IMR-90 (cell line): Measurements from ENCODE around the gene PTPRN2. TPM values are rescaled to one million over a fixed set of nuclear protein-coding genes. Genes with fewer than 3 reads are reported as not detected.

Experiments used
- ATAC-seq: fragments of 200-7000 bp; cut with Tn5 transposase; 2 replicates; pipeline ENCODE4 v1.9.1; 2020; ENCODE audit warnings: low read depth, mild to moderate bottlenecking, moderate library complexity
- BruUV-seq: library from RNA; stranded (reverse); fragments of 400-500 nt; replicated peaks from 2 replicates; lab custom pipeline; 2021; lab: Mats Ljungman, UMichigan
- CTCF ChIA-PET: fragments of 300-600 bp; formaldehyde crosslinking; extraction: SDS; loops from one replicate; lab custom pipeline; 2021; ENCODE audit warnings: antibody characterized with exemption; lab: Yijun Ruan, JAX
- POLR2A ChIA-PET: fragments of 300-600 bp; sonication (Branson Sonifier 250); formaldehyde crosslinking; loops from one replicate; lab custom pipeline; 2022; ENCODE audit warnings: antibody characterized with exemption; ENCODE audit not compliant: unreplicated experiment; lab: Charles Lee
- DNase-seq: peaks from one replicate; pipeline ENCODE4 v3.0.0; 2013
- H2AFZ ChIP-seq: replicated peaks from 2 replicates; pipeline ENCODE3; 2013; ENCODE audit warnings: low read length, mild to moderate bottlenecking; ENCODE audit not compliant: poor library complexity
- H2AK5ac ChIP-seq: 2 replicates; pipeline ENCODE4 v1.6.1; 2013; ENCODE audit warnings: low read depth, low read length, inconsistent platforms
- H2AK9ac ChIP-seq: replicated peaks from 2 replicates; pipeline ENCODE3; 2013; ENCODE audit warnings: mild to moderate bottlenecking, low read depth, low read length, moderate library complexity; ENCODE audit not compliant: poor library complexity
- H2BK120ac ChIP-seq: 2 replicates; pipeline ENCODE4 v1.6.1; 2013; ENCODE audit warnings: low read depth, low read length, inconsistent platforms
- H2BK15ac ChIP-seq: 3 replicates; pipeline ENCODE4 v1.6.1; 2013; ENCODE audit warnings: low read depth, low read length, inconsistent platforms
- H2BK20ac ChIP-seq: 2 replicates; pipeline ENCODE4 v1.6.1; 2013; ENCODE audit warnings: low read depth, mild to moderate bottlenecking, inconsistent platforms, low read length, moderate library complexity
- H2BK5ac ChIP-seq: 2 replicates; pipeline ENCODE4 v1.6.1; 2013; ENCODE audit warnings: mild to moderate bottlenecking, low read depth, low read length, inconsistent platforms; ENCODE audit not compliant: poor library complexity, severe bottlenecking
- H3K14ac ChIP-seq: replicated peaks from 2 replicates; pipeline ENCODE4 v1.6.1; 2013; ENCODE audit warnings: low read depth, low read length, inconsistent platforms
- H3K18ac ChIP-seq: 2 replicates; pipeline ENCODE4 v1.6.1; 2013; ENCODE audit warnings: low read depth, low read length, control low read depth
- H3K23ac ChIP-seq: 2 replicates; pipeline ENCODE4 v1.6.1; 2013; ENCODE audit warnings: low read depth, low read length, inconsistent platforms
- H3K27ac ChIP-seq: 2 replicates; pipeline ENCODE4 v1.5.1; 2013; ENCODE audit warnings: mild to moderate bottlenecking, control low read depth, low read length; ENCODE audit not compliant: insufficient read depth
- H3K27me3 ChIP-seq: 2 replicates; pipeline ENCODE4 v1.6.1; 2013; ENCODE audit warnings: low read length; ENCODE audit not compliant: control insufficient read depth, insufficient read depth
- H3K36me3 ChIP-seq: 2 replicates; pipeline ENCODE4 v1.6.1; 2013; ENCODE audit warnings: low read length, mixed read lengths; ENCODE audit not compliant: control insufficient read depth, insufficient read depth
- H3K4ac ChIP-seq: 2 replicates; pipeline ENCODE4 v1.6.1; 2013; ENCODE audit warnings: low read depth, low read length, inconsistent platforms
- H3K4me1 ChIP-seq: 2 replicates; pipeline ENCODE4 v1.6.1; 2013; ENCODE audit warnings: low read length, mixed read lengths; ENCODE audit not compliant: control insufficient read depth, insufficient read depth
- H3K4me2 ChIP-seq: 2 replicates; pipeline ENCODE4 v1.6.1; 2013; ENCODE audit warnings: low read depth, mild to moderate bottlenecking, control low read depth, low read length, moderate library complexity
- H3K4me3 ChIP-seq: 2 replicates; pipeline ENCODE4 v1.5.1; 2013; ENCODE audit warnings: low read depth, mild to moderate bottlenecking, control low read depth, low read length, moderate library complexity; ENCODE audit not compliant: insufficient read depth
- H3K56ac ChIP-seq: 2 replicates; pipeline ENCODE4 v1.6.1; 2013; ENCODE audit warnings: low read length, inconsistent platforms; ENCODE audit not compliant: insufficient read depth; ENCODE audit errors: extremely low read depth
- H3K79me1 ChIP-seq, 2 experiments: 2 replicates each; pipeline ENCODE4 v1.6.1; 2013; ENCODE audit warnings: low read length in 2 of 2, inconsistent platforms in 1 of 2, low read depth in 1 of 2
- H3K9ac ChIP-seq: 2 replicates; pipeline ENCODE4 v1.6.1; 2013; ENCODE audit warnings: low read depth, low read length, control low read depth
- H3K9me1 ChIP-seq: 2 replicates; pipeline ENCODE4 v1.6.1; 2013; ENCODE audit warnings: low read length, inconsistent platforms; ENCODE audit not compliant: insufficient read depth
- H3K9me3 ChIP-seq: 2 replicates; pipeline ENCODE4 v1.6.1; 2013; ENCODE audit warnings: low read length; ENCODE audit not compliant: control insufficient read depth, insufficient read depth
- H4K20me1 ChIP-seq: 2 replicates; pipeline ENCODE4 v1.6.1; 2013; ENCODE audit warnings: low read length, inconsistent platforms; ENCODE audit not compliant: insufficient read depth
- H4K5ac ChIP-seq: 2 replicates; pipeline ENCODE4 v1.6.1; 2013; ENCODE audit warnings: mild to moderate bottlenecking, low read depth, low read length, control low read depth
- H4K8ac ChIP-seq, 2 experiments: 2 replicates each; pipeline ENCODE4 v1.6.1; 2013; ENCODE audit warnings: low read depth in 2 of 2, low read length in 2 of 2, control low read depth in 1 of 2, inconsistent platforms in 1 of 2
- H4K91ac ChIP-seq: 2 replicates; pipeline ENCODE4 v1.6.1; 2013; ENCODE audit warnings: low read depth, low read length, inconsistent platforms; ENCODE audit not compliant: insufficient read depth
- BHLHE40 ChIP-seq: fragments of 150-350 bp; IDR thresholded peaks from 2 replicates; pipeline ENCODE4 v1.6.1; 2016; ENCODE audit warnings: mild to moderate bottlenecking, low read depth, low read length
- CEBPB ChIP-seq: IDR thresholded peaks from 2 replicates; pipeline ENCODE4 v1.6.1; 2012; ENCODE audit warnings: low read depth, low read length, improper control_type of control experiment
- MXI1 ChIP-seq: IDR thresholded peaks from 2 replicates; pipeline ENCODE4 v1.6.1; 2012; ENCODE audit warnings: low read depth, mild to moderate bottlenecking, low read length, moderate library complexity, borderline replicate concordance
- POLR2A ChIP-seq: IDR thresholded peaks from 2 replicates; pipeline ENCODE4 v1.6.1; 2012; ENCODE audit warnings: mild to moderate bottlenecking, low read depth, low read length
- RCOR1 ChIP-seq: IDR thresholded peaks from 2 replicates; pipeline ENCODE4 v1.6.1; 2012; ENCODE audit warnings: mild to moderate bottlenecking, low read length, improper control_type of control experiment; ENCODE audit not compliant: insufficient replicate concordance
- USF2 ChIP-seq: fragments of 150-350 bp; IDR thresholded peaks from 2 replicates; pipeline ENCODE4 v1.6.1; 2017; ENCODE audit warnings: mild to moderate bottlenecking, antibody characterized with exemption, low read length, low read depth
- WGBS, 2 experiments: methylation state at CpG; one replicate each; pipeline versions ENCODE4 v1.1.5 to v1.1.7; 2013; ENCODE audit warnings: missing lambda C conversion rate in 2 of 2; ENCODE audit not compliant: insufficient read length in 1 of 2; ENCODE audit errors: extremely low coverage in 2 of 2; 5-methylcytosine and 5-hydroxymethylcytosine counted together
- dilution Hi-C: fragments of 300-500 bp; cut with HindIII; formaldehyde crosslinking; loops from one replicate; pipeline ENCODE4 v1.14.3; 2018; ENCODE audit warnings: low sequenced_read_pairs; ENCODE audit not compliant: unreplicated experiment
- in situ Hi-C: fragments of 300-500 bp; cut with MboI; formaldehyde crosslinking; loops from 3 replicates; pipeline ENCODE4 v1.14.3; 2019; ENCODE audit warnings: low sequenced_read_pairs, inconsistent platforms, mixed read lengths
- intact Hi-C: fragments of 100-400 bp; cut with micrococcal nuclease; formaldehyde crosslinking; loops from 2 replicates; pipeline ENCODE4 v1.10.0; 2022
- polyA plus RNA-seq, 3 experiments: library from polyadenylated mRNA; depleted of rRNA; stranded (reverse); fragments of >200 nt; gene quantifications; 2 replicates each; pipeline ENCODE4 v1.2.3, GENCODE V29; 2012; ENCODE audit warnings: low replicate concordance in 1 of 3
- total RNA-seq: library from RNA; depleted of rRNA; stranded (reverse); fragments of >200 nt; gene quantifications from 2 replicates; pipeline ENCODE4 v1.2.3, GENCODE V29; 2012

PTPRN2 gene
- total and polyA plus RNA-seq, 2 of the 4 experiments (the other 2 are of a cell fraction) = 0.03 TPM; not detected in 1

GRCh38 chr7:158443014-158443687 is 144.5 kb downstream of the PTPRN2 start (continued):
- TF ChIP-seq USF2 (no peak), BHLHE40 (no peak)

GRCh38 chr7:158442260-158442659 is 145.4 kb downstream of the PTPRN2 start:
- no peak overlapping the region for H3K18ac ChIP-seq
- H2BK15ac ChIP-seq = no peak overlapping the region
- no peak for DNase-seq
- no peaks in the 10 kb centered on the region for H3K36me3 ChIP-seq
- no CpG with 5 or more reads among the region's 4 CpGs for WGBS, 2 experiments
- H3K9ac ChIP-seq = no peak overlapping the region
- no peak overlapping the region for H3K4me2 ChIP-seq
- H4K20me1 ChIP-seq = no peaks in the 10 kb centered on the region
- H3K79me1 ChIP-seq = no peaks in the 10 kb centered on the region
- H3K14ac ChIP-seq = no peak overlapping the region
- dilution Hi-C loops (no loop called here), in situ Hi-C loops (no loop called here), intact Hi-C loops (no loop called here)
- H4K91ac ChIP-seq = no peak overlapping the region
- H3K9me1 ChIP-seq = no peaks in the 10 kb centered on the region
- H3K27ac ChIP-seq = no peak overlapping the region
- H2AK5ac ChIP-seq = no peak overlapping the region
- TF ChIP-seq BHLHE40 = no peak
- no peak for TF ChIP-seq POLR2A
- TF ChIP-seq MXI1 = no peak
- TF ChIP-seq RCOR1 = no peak
- TF ChIP-seq USF2 = no peak
- no peak for TF ChIP-seq CEBPB
- H4K8ac ChIP-seq = no peak overlapping the region
- no peak overlapping the region for H2BK5ac ChIP-seq
- no peak overlapping the region for H3K4me3 ChIP-seq
- no peak overlapping the region for H3K4ac ChIP-seq
- no peak overlapping the region for H4K5ac ChIP-seq
- no peak overlapping the region for H2BK20ac ChIP-seq
- H3K4me1 ChIP-seq = no peaks in the 10 kb centered on the region
- no peak overlapping the region for H2BK120ac ChIP-seq
- no peak overlapping the region for H2AK9ac ChIP-seq
- peaks cover 55% of the 10 kb centered on the region for H3K9me3 ChIP-seq
- ChIA-PET CTCF (no interaction called here), POLR2A (no interaction called here)
- BruUV-seq = no TSS peak
- H2AFZ ChIP-seq = no peak overlapping the region
- no peaks in the 10 kb centered on the region for H3K27me3 ChIP-seq
- no peak for ATAC-seq
- no peak overlapping the region for H3K23ac ChIP-seq
- H3K56ac ChIP-seq = no peak overlapping the region
